Right atrium auricular region (tissue), 2 donors: ENCODE results near the gene KLHDC4. TPM values are rescaled to one million over a fixed set of nuclear protein-coding genes. Genes with fewer than 3 reads are reported as not detected.
A peak's percentile ranks its signal among the peaks of the same experiment; 100 is the strongest.

ENCODE experiments used
- DNase-seq: peaks from one replicate; pipeline ENCODE4 v3.0.0-alpha.2; 2019; ENCODE audit warnings: low spot score
- H3K27ac ChIP-seq, 2 donors: fragments of 200-600 bp; sonication (generic); 1 replicate in 1 of 2; 2 replicates in 1 of 2; pipeline ENCODE4 v1.5.1; 2016 to 2019
- H3K27me3 ChIP-seq, 2 donors: fragments of 200-600 bp; sonication (generic); one replicate each; pipeline versions ENCODE4 v1.5.1 to v1.6.0; 2017 to 2019
- H3K36me3 ChIP-seq: fragments of 200-600 bp; sonication (generic); one replicate; pipeline ENCODE4 v1.5.1; 2016
- H3K4me1 ChIP-seq, 2 donors: fragments of 200-600 bp; sonication (generic); one replicate each; pipeline versions ENCODE4 v1.5.1 to v1.6.0; 2017 to 2019
- H3K4me3 ChIP-seq, 2 donors: fragments of 200-600 bp; sonication (generic); 1 replicate in 1 of 2; 2 replicates in 1 of 2; pipeline ENCODE4 v1.5.1; 2017 to 2019; ENCODE audit warnings: mild to moderate bottlenecking in 1 of 2, moderate library complexity in 1 of 2
- H3K9me3 ChIP-seq, 2 donors: fragments of 200-600 bp; sonication (generic); one replicate each; pipeline ENCODE4 v1.5.1; 2019
- total RNA-seq, 2 donors: library from RNA; depleted of rRNA; stranded (reverse); fragments of >200 nt; gene quantifications; one replicate each; pipeline ENCODE4 v1.1.0, GENCODE V29; 2016
- TF ChIP-seq, protein P1 (sequence below), 2 donors: fragments of 200-600 bp; sonication (generic); IDR thresholded peaks; one replicate each; pipeline ENCODE4 v1.5.1; 2019; ENCODE audit warnings: antibody characterized with exemption in 2 of 2

KLHDC4 gene
- total RNA-seq, 2 donors from 2014 or later: 11.8 to 12.6 TPM

DNA sequence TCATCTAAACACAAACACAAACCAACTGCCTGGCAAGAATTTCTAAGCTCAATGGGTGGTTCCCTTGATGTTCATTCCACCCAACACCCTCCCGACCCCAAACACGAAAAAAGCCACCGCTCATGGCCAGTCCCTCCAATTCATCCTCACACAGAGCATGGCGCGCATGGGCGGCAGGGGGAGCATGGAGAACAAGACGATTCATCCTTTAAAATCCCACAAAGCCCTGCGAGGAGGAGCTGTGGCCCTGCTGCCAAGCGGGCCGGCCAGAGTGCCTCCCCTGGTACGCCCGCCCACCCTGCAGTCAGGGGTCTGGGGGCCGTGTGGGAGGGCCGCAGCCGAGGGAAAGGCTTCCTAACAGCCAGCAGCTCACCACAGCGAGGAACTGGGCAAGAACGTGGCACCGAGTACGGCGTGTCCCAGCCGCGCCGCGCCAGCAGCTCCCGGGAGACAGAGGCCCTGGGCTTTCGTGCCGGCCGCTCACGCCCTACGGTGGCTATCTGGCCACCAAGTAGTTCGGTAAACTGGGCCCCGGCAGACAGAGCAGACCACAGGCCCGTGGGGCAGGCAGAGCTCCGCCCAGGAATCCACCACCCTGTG is 60.9 kb downstream of the KLHDC4 start:
- TF ChIP-seq, protein P1, sequence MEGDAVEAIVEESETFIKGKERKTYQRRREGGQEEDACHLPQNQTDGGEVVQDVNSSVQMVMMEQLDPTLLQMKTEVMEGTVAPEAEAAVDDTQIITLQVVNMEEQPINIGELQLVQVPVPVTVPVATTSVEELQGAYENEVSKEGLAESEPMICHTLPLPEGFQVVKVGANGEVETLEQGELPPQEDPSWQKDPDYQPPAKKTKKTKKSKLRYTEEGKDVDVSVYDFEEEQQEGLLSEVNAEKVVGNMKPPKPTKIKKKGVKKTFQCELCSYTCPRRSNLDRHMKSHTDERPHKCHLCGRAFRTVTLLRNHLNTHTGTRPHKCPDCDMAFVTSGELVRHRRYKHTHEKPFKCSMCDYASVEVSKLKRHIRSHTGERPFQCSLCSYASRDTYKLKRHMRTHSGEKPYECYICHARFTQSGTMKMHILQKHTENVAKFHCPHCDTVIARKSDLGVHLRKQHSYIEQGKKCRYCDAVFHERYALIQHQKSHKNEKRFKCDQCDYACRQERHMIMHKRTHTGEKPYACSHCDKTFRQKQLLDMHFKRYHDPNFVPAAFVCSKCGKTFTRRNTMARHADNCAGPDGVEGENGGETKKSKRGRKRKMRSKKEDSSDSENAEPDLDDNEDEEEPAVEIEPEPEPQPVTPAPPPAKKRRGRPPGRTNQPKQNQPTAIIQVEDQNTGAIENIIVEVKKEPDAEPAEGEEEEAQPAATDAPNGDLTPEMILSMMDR (IDR thresholded peaks at IDR 0.05): no peak
- H3K36me3 ChIP-seq: peaks cover 25% of the 10 kb centered on the region
- no peaks in the 10 kb centered on the region for H3K4me1 ChIP-seq
- H3K27me3 ChIP-seq: no peaks in the 10 kb centered on the region
- no peak overlapping the region for H3K27ac ChIP-seq
- no peaks in the 10 kb centered on the region for H3K9me3 ChIP-seq
- no peak for DNase-seq
- no peak overlapping the region for H3K4me3 ChIP-seq

DNA sequence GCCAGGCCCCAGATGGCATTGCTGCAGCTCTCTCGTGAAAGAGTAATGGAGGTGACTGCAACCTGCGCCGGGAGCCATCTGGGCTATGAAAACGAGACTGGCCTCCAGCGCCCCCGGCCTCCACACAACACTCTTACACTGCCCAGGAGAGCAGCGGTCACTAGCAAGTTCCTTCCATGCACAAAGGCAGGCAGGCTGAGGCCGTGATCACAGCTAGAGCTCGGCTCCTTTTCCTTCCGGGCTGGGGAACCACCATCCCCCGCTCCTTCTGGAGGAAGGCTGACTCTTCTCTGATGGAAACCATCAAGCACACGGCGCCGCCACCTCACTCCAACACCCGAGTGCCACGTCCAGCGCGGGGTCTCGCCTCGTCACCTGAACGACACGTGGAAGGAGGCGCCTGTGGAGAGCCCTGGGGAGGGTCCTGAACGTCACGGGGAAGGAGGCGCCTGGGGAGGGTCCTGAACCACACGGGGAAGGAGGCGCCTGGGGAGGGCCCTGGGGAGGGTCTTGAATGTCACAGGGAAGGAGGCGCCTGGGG is 61.9 kb downstream of the KLHDC4 start:
- Histone ChIP-seq H3K36me3 (peaks cover 20% of the 10 kb centered on the region), H3K27ac (no peak overlapping the region), H3K9me3 (no peaks in the 10 kb centered on the region), H3K4me3 (no peak overlapping the region), H3K4me1 (no peaks in the 10 kb centered on the region), H3K27me3 (no peaks in the 10 kb centered on the region)
- DNase-seq: no peak
- TF ChIP-seq, protein P1 (IDR thresholded peaks at IDR 0.05): no peak

DNA sequence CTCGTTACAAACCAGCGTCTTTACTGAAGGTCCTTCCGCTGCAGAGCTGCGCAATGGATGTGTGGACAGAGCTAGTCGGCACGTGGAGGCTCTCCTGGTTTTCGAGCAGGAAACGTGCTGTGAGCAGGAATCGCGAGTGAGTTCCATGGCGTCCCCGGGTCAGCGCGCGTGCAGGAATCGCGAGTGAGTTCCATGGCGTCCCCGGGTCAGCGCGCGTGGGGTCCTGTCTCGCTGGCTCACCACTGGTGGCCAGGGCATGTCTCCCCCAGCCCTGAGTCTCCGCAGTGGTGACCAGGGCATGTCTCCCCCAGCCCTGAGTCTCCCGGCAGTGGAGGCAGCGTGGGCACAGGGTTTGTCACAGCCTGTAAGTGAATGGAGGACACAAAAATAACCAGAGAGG is 62.7 kb downstream of the KLHDC4 start:
- H3K36me3 ChIP-seq: peaks cover 12% of the 10 kb centered on the region
- H3K27ac ChIP-seq: no peak overlapping the region
- no peak for DNase-seq
- no peaks in the 10 kb centered on the region for H3K4me1 ChIP-seq
- no peak overlapping the region for H3K4me3 ChIP-seq
- no peaks in the 10 kb centered on the region for H3K27me3 ChIP-seq
- no peaks in the 10 kb centered on the region for H3K9me3 ChIP-seq
- TF ChIP-seq, protein P1 (IDR thresholded peaks at IDR 0.05): no peak

DNA sequence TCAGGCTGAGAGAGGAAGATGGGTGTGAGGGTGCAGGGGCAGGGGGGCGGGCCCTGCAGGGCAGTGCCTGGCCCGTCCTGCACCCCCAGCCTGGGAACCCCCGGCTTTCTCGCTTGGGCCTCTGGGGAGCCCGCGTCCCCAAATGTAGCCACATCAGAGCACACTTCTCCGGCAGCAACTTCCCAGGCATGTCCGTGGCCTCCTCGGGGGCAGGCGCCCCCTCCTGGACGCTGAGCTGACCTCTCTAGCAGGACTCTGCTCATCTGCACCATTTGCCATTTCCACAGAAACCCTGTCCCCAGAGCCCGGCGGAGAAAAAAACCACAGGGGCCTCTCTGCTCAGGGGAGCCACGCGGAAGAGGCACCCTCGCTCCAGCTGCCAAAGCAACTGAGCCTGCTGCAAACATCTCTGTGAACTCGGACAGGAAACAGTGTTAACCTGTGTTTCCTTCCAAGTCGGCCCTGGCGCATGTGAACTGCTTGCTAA is 63.4 kb downstream of the KLHDC4 start:
- TF ChIP-seq, protein P1 (IDR thresholded peaks at IDR 0.05): peak in 1 of 2 donors; percentile 46
- Histone ChIP-seq H3K27me3 (no peaks in the 10 kb centered on the region), H3K36me3 (peaks cover 5% of the 10 kb centered on the region), H3K9me3 (no peaks in the 10 kb centered on the region), H3K4me1 (no peaks in the 10 kb centered on the region), H3K27ac (no peak overlapping the region), H3K4me3 (no peak overlapping the region)
- no peak for DNase-seq

DNA sequence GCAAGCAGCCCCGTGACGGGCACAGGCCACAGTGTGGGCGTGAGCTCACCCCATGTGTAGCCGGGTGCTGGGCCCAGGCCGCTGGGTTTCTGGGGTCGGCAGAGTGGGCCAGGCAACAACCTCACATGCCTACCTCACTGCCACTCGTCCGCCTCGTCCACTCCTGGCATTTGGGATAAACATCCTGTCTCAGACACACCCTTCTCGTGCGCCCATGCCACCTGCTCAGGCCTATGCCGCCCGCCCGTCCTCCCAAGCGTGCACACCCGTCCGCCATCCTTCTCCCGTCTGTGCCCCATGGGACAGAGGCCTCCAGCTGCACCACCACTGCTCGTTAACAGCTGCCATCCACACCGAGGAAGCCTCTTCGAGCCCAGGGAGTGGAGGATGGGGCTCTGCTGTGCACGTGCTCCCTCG is 64.3 kb downstream of the KLHDC4 start:
- H3K27me3 ChIP-seq: no peaks in the 10 kb centered on the region
- H3K4me1 ChIP-seq: no peaks in the 10 kb centered on the region
- no peak overlapping the region for H3K4me3 ChIP-seq
- DNase-seq: no peak
- TF ChIP-seq, protein P1 (IDR thresholded peaks at IDR 0.05): no peak
- peaks cover 4% of the 10 kb centered on the region for H3K36me3 ChIP-seq
- no peak overlapping the region for H3K27ac ChIP-seq
- H3K9me3 ChIP-seq: no peaks in the 10 kb centered on the region

DNA sequence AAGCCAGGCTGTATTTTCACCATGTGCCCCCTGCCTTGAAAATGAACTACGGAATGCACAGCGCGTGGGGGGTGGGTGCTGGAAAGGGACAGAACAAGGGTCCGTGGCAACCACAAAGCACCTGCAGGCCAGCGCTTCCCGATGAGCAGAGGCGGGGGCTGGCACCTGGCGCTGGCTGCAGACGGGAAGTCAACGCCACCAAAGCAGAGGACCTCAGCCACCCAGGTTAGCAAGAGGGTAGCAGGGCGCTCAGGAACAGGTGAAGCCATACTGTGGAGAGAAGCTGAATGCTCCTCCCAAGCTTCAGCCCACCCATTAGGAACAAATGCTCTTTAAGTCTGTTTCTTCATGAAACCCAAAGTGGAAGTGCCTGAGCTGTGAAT is 64.7 kb downstream of the KLHDC4 start:
- Histone ChIP-seq H3K9me3 (no peaks in the 10 kb centered on the region), H3K27me3 (no peaks in the 10 kb centered on the region), H3K27ac (no peak overlapping the region), H3K4me1 (no peaks in the 10 kb centered on the region), H3K36me3 (peaks cover 4% of the 10 kb centered on the region), H3K4me3 (no peak overlapping the region)
- TF ChIP-seq, protein P1 (IDR thresholded peaks at IDR 0.05): no peak
- no peak for DNase-seq
